A673 (cell line): Measurements from ENCODE around the gene KCNC3. TPM values are rescaled to one million over a fixed set of nuclear protein-coding genes. Genes with fewer than 3 reads are reported as not detected.

Source experiments
- BruUV-seq: library from RNA; stranded (reverse); fragments of 400-500 nt; replicated peaks from 2 replicates; lab custom pipeline; 2021; lab: Mats Ljungman, UMichigan
- CTCF ChIA-PET: fragments of 300-600 bp; sonication (Branson Sonifier 250); formaldehyde crosslinking; loops from one replicate; lab custom pipeline; 2022; ENCODE audit warnings: antibody characterized with exemption; lab: Charles Lee
- POLR2A ChIA-PET: fragments of 300-600 bp; sonication (Branson Sonifier 250); formaldehyde crosslinking; loops from one replicate; lab custom pipeline; 2022; ENCODE audit warnings: antibody characterized with exemption; ENCODE audit not compliant: low non-redundant PET; lab: Charles Lee
- DNase-seq: peaks from one replicate; pipeline ENCODE4 v3.0.0-alpha.2; 2015; ENCODE audit warnings: low spot score
- H3K27ac ChIP-seq: fragments of 200-600 bp; sonication (generic); 2 replicates; pipeline ENCODE4 v1.5.1; 2016; ENCODE audit warnings: mixed run types, low read depth, mild to moderate bottlenecking, mixed read lengths, antibody characterized with exemption, low read length; ENCODE audit not compliant: poor library complexity, severe bottlenecking
- H3K27me3 ChIP-seq: fragments of 200-600 bp; sonication (generic); replicated peaks from 2 replicates; pipeline ENCODE4 v1.6.1; 2017; ENCODE audit warnings: mixed run types, low read depth, mild to moderate bottlenecking, mixed read lengths, antibody characterized with exemption, low read length; ENCODE audit not compliant: insufficient read depth, poor library complexity
- H3K36me3 ChIP-seq: fragments of 200-600 bp; sonication (generic); 2 replicates; pipeline ENCODE4 v1.6.1; 2016; ENCODE audit warnings: mixed run types, mild to moderate bottlenecking, mixed read lengths, antibody characterized with exemption, low read length; ENCODE audit not compliant: insufficient read depth, poor library complexity, severe bottlenecking
- H3K4me1 ChIP-seq: fragments of 200-600 bp; sonication (generic); 2 replicates; pipeline ENCODE4 v1.6.1; 2017; ENCODE audit warnings: mixed run types, mild to moderate bottlenecking, mixed read lengths, antibody characterized with exemption, low read length; ENCODE audit not compliant: insufficient read depth, poor library complexity, severe bottlenecking
- H3K4me3 ChIP-seq: fragments of 200-600 bp; sonication (generic); 2 replicates; pipeline ENCODE4 v1.5.1; 2016; ENCODE audit warnings: low read depth, mixed run types, mild to moderate bottlenecking, mixed read lengths, low read length; ENCODE audit not compliant: poor library complexity, severe bottlenecking
- H3K9me3 ChIP-seq: fragments of 200-600 bp; sonication (generic); 2 replicates; pipeline ENCODE4 v1.6.1; 2016; ENCODE audit warnings: mixed run types, low read depth, mild to moderate bottlenecking, mixed read lengths, antibody characterized with exemption, low read length; ENCODE audit not compliant: poor library complexity, severe bottlenecking
- EZH2 ChIP-seq: fragments of 200-600 bp; sonication (generic); IDR thresholded peaks from 2 replicates; pipeline ENCODE4 v1.6.1; 2017; ENCODE audit warnings: borderline replicate concordance, low read depth, mild to moderate bottlenecking, mixed read lengths, antibody characterized with exemption, low read length; ENCODE audit not compliant: poor library complexity, severe bottlenecking
- intact Hi-C: fragments of 100-400 bp; cut with micrococcal nuclease; formaldehyde crosslinking; loops from one replicate; pipeline ENCODE4 v1.10.0; 2022; ENCODE audit not compliant: unreplicated experiment
- total RNA-seq: library from RNA; stranded (reverse); gene quantifications from 2 replicates; pipeline ENCODE4 v1.2.3, GENCODE V29; 2021
- TF ChIP-seq, protein P1 (sequence below): fragments of 300-800, 200-600 bp; sonication (generic); conservative IDR thresholded peaks from 2 replicates; pipeline ENCODE4 v1.5.1; 2017; ENCODE audit warnings: low read depth, mild to moderate bottlenecking, antibody characterized with exemption, low read length, moderate library complexity, mixed read lengths

Gene KCNC3
- total RNA-seq, 1 experiment from 2014 or later = 6.4 TPM

- Histone ChIP-seq H3K36me3 (no peaks in the 10 kb centered on the region), H3K4me1 (no peaks in the 10 kb centered on the region), H3K9me3 (no peaks in the 10 kb centered on the region), H3K4me3 (no peak overlapping the region), H3K27ac (no peak overlapping the region), H3K27me3 (no peaks in the 10 kb centered on the region)
- DNase-seq = no peak
- TF ChIP-seq, protein P1, sequence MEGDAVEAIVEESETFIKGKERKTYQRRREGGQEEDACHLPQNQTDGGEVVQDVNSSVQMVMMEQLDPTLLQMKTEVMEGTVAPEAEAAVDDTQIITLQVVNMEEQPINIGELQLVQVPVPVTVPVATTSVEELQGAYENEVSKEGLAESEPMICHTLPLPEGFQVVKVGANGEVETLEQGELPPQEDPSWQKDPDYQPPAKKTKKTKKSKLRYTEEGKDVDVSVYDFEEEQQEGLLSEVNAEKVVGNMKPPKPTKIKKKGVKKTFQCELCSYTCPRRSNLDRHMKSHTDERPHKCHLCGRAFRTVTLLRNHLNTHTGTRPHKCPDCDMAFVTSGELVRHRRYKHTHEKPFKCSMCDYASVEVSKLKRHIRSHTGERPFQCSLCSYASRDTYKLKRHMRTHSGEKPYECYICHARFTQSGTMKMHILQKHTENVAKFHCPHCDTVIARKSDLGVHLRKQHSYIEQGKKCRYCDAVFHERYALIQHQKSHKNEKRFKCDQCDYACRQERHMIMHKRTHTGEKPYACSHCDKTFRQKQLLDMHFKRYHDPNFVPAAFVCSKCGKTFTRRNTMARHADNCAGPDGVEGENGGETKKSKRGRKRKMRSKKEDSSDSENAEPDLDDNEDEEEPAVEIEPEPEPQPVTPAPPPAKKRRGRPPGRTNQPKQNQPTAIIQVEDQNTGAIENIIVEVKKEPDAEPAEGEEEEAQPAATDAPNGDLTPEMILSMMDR = no peak
- TF ChIP-seq EZH2 = no peak
- BruUV-seq = no TSS peak
- ChIA-PET CTCF (no interaction called here), POLR2A (no interaction called here)
- intact Hi-C loops = no loop called here
Measured at GRCh38 chr19:50300051-50300450, 29.1 kb downstream of the KCNC3 start.

- no peaks in the 10 kb centered on the region for H3K9me3 ChIP-seq
- POLR2A ChIA-PET = no interaction called here
- DNase-seq = no peak
- no peak overlapping the region for H3K27ac ChIP-seq
- BruUV-seq = no TSS peak
- CTCF ChIA-PET = no interaction called here
- H3K4me3 ChIP-seq = no peak overlapping the region
- H3K4me1 ChIP-seq = no peaks in the 10 kb centered on the region
- H3K27me3 ChIP-seq = peaks cover 8% of the 10 kb centered on the region
- no peaks in the 10 kb centered on the region for H3K36me3 ChIP-seq
- TF ChIP-seq, protein P1 = no peak
- no peak for TF ChIP-seq EZH2
- intact Hi-C loops = no loop called here
Measured at GRCh38 chr19:50293263-50294004, 35.7 kb downstream of the KCNC3 start.

- DNase-seq = no peak
Measured at GRCh38 chr19:50292216-50292827, 36.9 kb downstream of the KCNC3 start.

More at GRCh38 chr19:50292216-50292827, 36.9 kb downstream of the KCNC3 start:
- ChIA-PET POLR2A (no interaction called here), CTCF (no interaction called here)
- intact Hi-C loops = no loop called here
- no peaks in the 10 kb centered on the region for H3K4me1 ChIP-seq
- H3K9me3 ChIP-seq = no peaks in the 10 kb centered on the region
- no TSS peak for BruUV-seq
- no peak for TF ChIP-seq EZH2
- TF ChIP-seq, protein P1 = no peak
- H3K36me3 ChIP-seq = no peaks in the 10 kb centered on the region
- no peak overlapping the region for H3K27ac ChIP-seq
- peaks cover 8% of the 10 kb centered on the region for H3K27me3 ChIP-seq
- H3K4me3 ChIP-seq = no peak overlapping the region
